GM23338 (cell line): ENCODE results near the gene EMID1. TPM values are rescaled to one million over a fixed set of nuclear protein-coding genes. Genes with fewer than 3 reads are reported as not detected.

ENCODE experiments used
- ATAC-seq: fragments of 200-7000 bp; cut with Tn5 transposase; 3 replicates; pipeline ENCODE4 v1.9.1; 2020
- DNase-seq: peaks from one replicate; pipeline ENCODE4 v3.0.0-alpha.2; 2015; ENCODE audit warnings: low spot score
- H2AFZ ChIP-seq: fragments of 200-600 bp; sonication (generic); 2 replicates; pipeline ENCODE4 v1.8.0; 2016; ENCODE audit warnings: antibody characterized with exemption, mild to moderate bottlenecking, moderate library complexity
- H3F3A ChIP-seq: fragments of 200-600 bp; sonication (generic); replicated peaks from 2 replicates; pipeline ENCODE4 v1.8.0; 2017; ENCODE audit warnings: antibody characterized with exemption, mixed run types, low read depth
- H3K27ac ChIP-seq: fragments of 200-600 bp; sonication (generic); 2 replicates; pipeline ENCODE4 v1.6.1; 2016; ENCODE audit warnings: low read depth
- H3K27me3 ChIP-seq: fragments of 200-600 bp; sonication (generic); 2 replicates; pipeline ENCODE4 v1.8.0; 2016; ENCODE audit warnings: mild to moderate bottlenecking, mixed run types, moderate library complexity; ENCODE audit not compliant: insufficient read depth
- H3K36me3 ChIP-seq: fragments of 200-600 bp; sonication (generic); 2 replicates; pipeline ENCODE4 v1.8.0; 2016; ENCODE audit warnings: mild to moderate bottlenecking; ENCODE audit not compliant: insufficient read depth
- H3K4me1 ChIP-seq: fragments of 200-600 bp; sonication (generic); 2 replicates; pipeline ENCODE4 v1.8.0; 2016; ENCODE audit warnings: mild to moderate bottlenecking, moderate library complexity; ENCODE audit not compliant: insufficient read depth
- H3K4me2 ChIP-seq: fragments of 200-600 bp; sonication (generic); 2 replicates; pipeline ENCODE4 v1.7.1; 2017; ENCODE audit warnings: mixed run types
- H3K4me3 ChIP-seq: fragments of 200-600 bp; sonication (generic); 2 replicates; pipeline ENCODE4 v1.6.1; 2016; ENCODE audit warnings: mixed run types
- H3K79me2 ChIP-seq: fragments of 200-600 bp; sonication (generic); replicated peaks from 2 replicates; pipeline ENCODE4 v1.8.0; 2017; ENCODE audit warnings: mild to moderate bottlenecking; ENCODE audit not compliant: insufficient read depth
- H3K9me2 ChIP-seq: fragments of 200-600 bp; sonication (generic); 2 replicates; pipeline ENCODE4 v1.8.0; 2017; ENCODE audit not compliant: insufficient read depth
- H4K20me1 ChIP-seq: fragments of 200-600 bp; sonication (generic); replicated peaks from 2 replicates; pipeline ENCODE4 v1.8.0; 2017; ENCODE audit warnings: mild to moderate bottlenecking; ENCODE audit not compliant: insufficient read depth
- H3K27ac Mint-ChIP-seq: 2 replicates; pipeline ENCODE4 v1.8.0; 2020; ENCODE audit warnings: inconsistent platforms, mild to moderate bottlenecking, moderate library complexity, mixed read lengths
- H3K27me3 Mint-ChIP-seq: 3 replicates; pipeline ENCODE4 v1.8.0; 2022; ENCODE audit warnings: low read depth, mild to moderate bottlenecking, moderate library complexity, mixed read lengths, inconsistent platforms; ENCODE audit not compliant: insufficient read depth, poor library complexity
- H3K36me3 Mint-ChIP-seq: 3 replicates; pipeline ENCODE4 v1.8.0; 2021; ENCODE audit warnings: low read depth, mild to moderate bottlenecking, inconsistent platforms, moderate library complexity, mixed read lengths
- H3K4me1 Mint-ChIP-seq: 3 replicates; pipeline ENCODE4 v1.8.0; 2020; ENCODE audit warnings: mild to moderate bottlenecking, inconsistent platforms, mixed read lengths
- H3K4me3 Mint-ChIP-seq: 3 replicates; pipeline ENCODE4 v1.8.0; 2021; ENCODE audit warnings: moderate library complexity, mild to moderate bottlenecking, inconsistent platforms, mixed read lengths
- H3K9me3 Mint-ChIP-seq: 3 replicates; pipeline ENCODE4 v1.8.0; 2020; ENCODE audit warnings: moderate library complexity, mild to moderate bottlenecking, inconsistent platforms, mixed read lengths
- CREB1 ChIP-seq: fragments of 250-450 bp; sonication (Bioruptor Pico); IDR thresholded peaks from 2 replicates; pipeline ENCODE4 v1.5.0; 2020; ENCODE audit warnings: low read depth, mild to moderate bottlenecking, moderate library complexity
- CTCF ChIP-seq, 2 experiments: fragments of 200-600 bp in 1 of 2; sonication (generic) in 1 of 2; conservative IDR thresholded peaks; 2 replicates each; pipeline versions ENCODE4 v1.5.1 to v1.6.1; 2016 to 2017; ENCODE audit warnings: antibody characterized with exemption in 2 of 2, low read depth in 2 of 2, mild to moderate bottlenecking in 2 of 2, moderate library complexity in 1 of 2
- ETS1 ChIP-seq: IDR thresholded peaks from 2 replicates; pipeline ENCODE4 v1.6.1; 2016; ENCODE audit warnings: antibody characterized with exemption
- NANOG ChIP-seq: IDR thresholded peaks from 2 replicates; pipeline ENCODE4 v1.6.1; 2016; ENCODE audit warnings: antibody characterized with exemption, borderline replicate concordance
- REST ChIP-seq: IDR thresholded peaks from one replicate; pipeline ENCODE4 v1.6.1; 2018; ENCODE audit warnings: antibody characterized with exemption; ENCODE audit not compliant: unreplicated experiment
- STAT1 ChIP-seq: IDR thresholded peaks from one replicate; pipeline ENCODE4 v1.6.1; 2016; ENCODE audit warnings: antibody characterized with exemption; ENCODE audit not compliant: unreplicated experiment
- ZNF331 ChIP-seq: fragments of 250-450 bp; sonication (Bioruptor Pico); IDR thresholded peaks from 2 replicates; pipeline ENCODE4 v1.5.0; 2020; ENCODE audit warnings: low read depth, mild to moderate bottlenecking, moderate library complexity
- ZNF462 ChIP-seq: fragments of 250-450 bp; sonication (Bioruptor Pico); IDR thresholded peaks from 2 replicates; pipeline ENCODE4 v1.5.0; 2020; ENCODE audit warnings: mild to moderate bottlenecking, moderate library complexity
- polyA plus RNA-seq: library from polyadenylated mRNA; unstranded; fragments of >200 nt; fragmentation: Nextera tagmentation; extraction: Ambion mirVana; gene quantifications from 2 replicates; pipeline ENCODE4 v1.2.1, GENCODE V29; 2016
- total RNA-seq: library from RNA; depleted of rRNA; stranded (reverse); fragments of >200 nt; shearing (Covaris generic); gene quantifications from 2 replicates; pipeline ENCODE4 v1.2.3, GENCODE V29; 2014

EMID1 gene
- total and polyA plus RNA-seq, 2 experiments from 2014 or later, result 3.0 to 13.4 TPM

GRCh38 chr22:29272624-29273023, 66.9 kb downstream of the EMID1 start:
- H3K4me2 ChIP-seq, result no peak overlapping the region
- no peak overlapping the region for H3K27ac Mint-ChIP-seq
- no peak overlapping the region for H3K27ac ChIP-seq
- 0 out of 2 replicates have a peak overlapping the region, but pooled peaks have one; percentile 5 for H3K4me3 ChIP-seq
- H3K79me2 ChIP-seq, result peaks cover 98% of the 10 kb centered on the region
- no peak for ATAC-seq
- no peak overlapping the region for H2AFZ ChIP-seq
- peaks cover 7% of the 10 kb centered on the region for H3F3A ChIP-seq
- H3K4me1 ChIP-seq, result peaks cover 24% of the 10 kb centered on the region
- H3K4me1 Mint-ChIP-seq, result peaks cover 30% of the 10 kb centered on the region
- no peak for DNase-seq
- H3K9me2 ChIP-seq, result no peaks in the 10 kb centered on the region
- peaks cover 61% of the 10 kb centered on the region for H3K36me3 ChIP-seq
- peaks cover 92% of the 10 kb centered on the region for H3K36me3 Mint-ChIP-seq
- H3K9me3 Mint-ChIP-seq, result no peaks in the 10 kb centered on the region
- TF ChIP-seq REST, result no peak
- no peak for TF ChIP-seq ZNF462 (CRISPR knock-in tag)
- no peak for TF ChIP-seq ETS1
- TF ChIP-seq NANOG, result no peak
- TF ChIP-seq ZNF331, result no peak
- TF ChIP-seq CTCF (conservative IDR thresholded peaks at IDR 0.05; ENCODE audit: low read depth in 2 of 2), result no peak
- TF ChIP-seq STAT1, result no peak
- TF ChIP-seq CREB1 (CRISPR knock-in tag), result no peak
- H4K20me1 ChIP-seq, result peaks cover 78% of the 10 kb centered on the region
- no peak overlapping the region for H3K4me3 Mint-ChIP-seq
- H3K27me3 ChIP-seq, result no peaks in the 10 kb centered on the region
- H3K27me3 Mint-ChIP-seq, result peaks cover 15% of the 10 kb centered on the region
